ENCODE data around the gene ITGAV. TPM values are rescaled to one million over a fixed set of nuclear protein-coding genes. Genes with fewer than 3 reads are reported as not detected.
A peak's percentile ranks its signal among the peaks of the same experiment; 100 is the strongest.

Gene ITGAV
- total and polyA plus RNA-seq, 7 donors: 3.6 to 117 (median 67.1) TPM

DNA sequence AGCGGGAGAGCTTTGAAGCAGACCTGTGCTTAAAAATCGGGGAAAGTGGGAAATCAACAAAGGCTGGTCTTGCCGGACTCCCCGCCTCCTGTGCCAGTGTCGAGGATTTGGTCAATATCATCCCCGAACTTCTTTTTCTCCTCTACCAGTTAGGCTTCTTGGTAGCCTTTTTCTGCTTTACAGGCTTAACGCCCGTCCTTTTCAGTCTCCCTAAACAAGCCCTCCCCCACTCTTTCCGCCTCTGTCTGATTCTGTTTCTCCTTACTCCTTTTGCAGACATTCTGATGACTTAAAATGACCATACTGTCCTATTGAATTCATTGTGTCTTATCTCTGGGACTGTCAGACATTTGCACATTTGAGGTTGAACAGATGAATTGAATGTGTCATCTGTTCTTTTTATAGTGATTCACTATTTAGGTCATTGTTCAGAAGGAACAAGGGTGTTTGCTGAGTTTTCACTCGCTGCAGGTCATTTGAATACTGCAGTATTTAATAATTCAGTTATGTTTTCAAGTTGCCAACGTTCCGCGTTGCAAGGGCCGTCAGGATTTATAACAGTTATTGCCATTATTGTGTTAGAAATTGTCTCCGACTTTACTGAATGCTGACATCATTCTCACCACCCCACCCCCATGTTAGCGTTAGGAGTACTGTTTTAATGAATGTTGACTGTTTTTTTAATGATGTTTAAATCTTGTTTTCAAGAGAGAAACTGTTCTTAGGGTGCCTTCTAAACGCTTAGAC, 1.1 kb downstream of the ITGAV start:
- TF ChIP-seq POLR2A (IDR thresholded peaks at IDR 0.05) (no peak), POLR2AphosphoS5 (IDR thresholded peaks at IDR 0.05) (peak; percentile 27 to 74 (median 62))
- 1 to 2% methylated on average over 17 of the region's 17 CpGs for WGBS, 2 donors
- Histone ChIP-seq H3K4me1 (peaks cover 0 to 50% (median 39%) of the 10 kb centered on the region in 4 donors), H3K27ac (peak overlapping the region; percentile 94 to 99 (median 96)), H3K27me3 (no peaks in the 10 kb centered on the region), H3K36me3 (no peaks in the 10 kb centered on the region), H3K9me3 (no peaks in the 10 kb centered on the region), H3K4me3 (peak overlapping the region; percentile 78 to 98 (median 90))
- no peak for DNase-seq
- intact Hi-C loops (cut with DNase I): loop anchor here (5.0 kb wide), 3 partner anchors 49 to 104 kb away; partner anchors contain the start of gene ZC3H15

DNA sequence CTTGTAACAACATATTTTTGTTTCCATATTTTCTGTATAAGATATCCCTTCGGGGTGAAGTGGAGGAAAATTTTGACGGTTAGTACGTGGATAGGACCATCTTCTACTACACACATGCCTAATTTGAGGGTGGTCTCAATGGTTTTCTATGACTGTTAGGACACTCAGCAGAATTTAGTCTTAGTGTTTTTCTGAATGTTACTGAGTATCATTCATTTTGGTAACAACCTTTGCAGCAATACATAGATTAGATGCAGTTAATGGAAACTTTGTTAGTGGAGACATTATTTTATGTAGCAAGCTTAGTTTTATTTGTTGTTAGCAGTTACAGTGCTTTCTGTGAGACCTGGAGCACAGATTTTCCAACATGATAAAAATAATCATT, 1.6 kb downstream of the ITGAV start:
- intact Hi-C loops (cut with DNase I): loop anchor here (5.0 kb wide), 3 partner anchors 49 to 104 kb away; partner anchors contain the start of gene ZC3H15
- Histone ChIP-seq H3K36me3 (no peaks in the 10 kb centered on the region), H3K27ac (peak overlapping the region; percentile 94 to 99 (median 96)), H3K4me1 (peaks cover 0 to 50% (median 39%) of the 10 kb centered on the region in 4 donors), H3K9me3 (no peaks in the 10 kb centered on the region), H3K4me3 (peak overlapping the region in 3 of 4 donors; percentile 87 to 98 (median 93)), H3K27me3 (no peaks in the 10 kb centered on the region)
- no peak for TF ChIP-seq POLR2A (IDR thresholded peaks at IDR 0.05)
- TF ChIP-seq, protein P1, sequence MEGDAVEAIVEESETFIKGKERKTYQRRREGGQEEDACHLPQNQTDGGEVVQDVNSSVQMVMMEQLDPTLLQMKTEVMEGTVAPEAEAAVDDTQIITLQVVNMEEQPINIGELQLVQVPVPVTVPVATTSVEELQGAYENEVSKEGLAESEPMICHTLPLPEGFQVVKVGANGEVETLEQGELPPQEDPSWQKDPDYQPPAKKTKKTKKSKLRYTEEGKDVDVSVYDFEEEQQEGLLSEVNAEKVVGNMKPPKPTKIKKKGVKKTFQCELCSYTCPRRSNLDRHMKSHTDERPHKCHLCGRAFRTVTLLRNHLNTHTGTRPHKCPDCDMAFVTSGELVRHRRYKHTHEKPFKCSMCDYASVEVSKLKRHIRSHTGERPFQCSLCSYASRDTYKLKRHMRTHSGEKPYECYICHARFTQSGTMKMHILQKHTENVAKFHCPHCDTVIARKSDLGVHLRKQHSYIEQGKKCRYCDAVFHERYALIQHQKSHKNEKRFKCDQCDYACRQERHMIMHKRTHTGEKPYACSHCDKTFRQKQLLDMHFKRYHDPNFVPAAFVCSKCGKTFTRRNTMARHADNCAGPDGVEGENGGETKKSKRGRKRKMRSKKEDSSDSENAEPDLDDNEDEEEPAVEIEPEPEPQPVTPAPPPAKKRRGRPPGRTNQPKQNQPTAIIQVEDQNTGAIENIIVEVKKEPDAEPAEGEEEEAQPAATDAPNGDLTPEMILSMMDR (IDR thresholded peaks at IDR 0.05): no peak
- no peak for TF ChIP-seq EP300 (IDR thresholded peaks at IDR 0.05)
- TF ChIP-seq POLR2AphosphoS5 (IDR thresholded peaks at IDR 0.05): no peak
- DNase-seq: no peak
- WGBS, 2 donors: 13 to 23% methylated on average over 3 of the region's 3 CpGs

DNA sequence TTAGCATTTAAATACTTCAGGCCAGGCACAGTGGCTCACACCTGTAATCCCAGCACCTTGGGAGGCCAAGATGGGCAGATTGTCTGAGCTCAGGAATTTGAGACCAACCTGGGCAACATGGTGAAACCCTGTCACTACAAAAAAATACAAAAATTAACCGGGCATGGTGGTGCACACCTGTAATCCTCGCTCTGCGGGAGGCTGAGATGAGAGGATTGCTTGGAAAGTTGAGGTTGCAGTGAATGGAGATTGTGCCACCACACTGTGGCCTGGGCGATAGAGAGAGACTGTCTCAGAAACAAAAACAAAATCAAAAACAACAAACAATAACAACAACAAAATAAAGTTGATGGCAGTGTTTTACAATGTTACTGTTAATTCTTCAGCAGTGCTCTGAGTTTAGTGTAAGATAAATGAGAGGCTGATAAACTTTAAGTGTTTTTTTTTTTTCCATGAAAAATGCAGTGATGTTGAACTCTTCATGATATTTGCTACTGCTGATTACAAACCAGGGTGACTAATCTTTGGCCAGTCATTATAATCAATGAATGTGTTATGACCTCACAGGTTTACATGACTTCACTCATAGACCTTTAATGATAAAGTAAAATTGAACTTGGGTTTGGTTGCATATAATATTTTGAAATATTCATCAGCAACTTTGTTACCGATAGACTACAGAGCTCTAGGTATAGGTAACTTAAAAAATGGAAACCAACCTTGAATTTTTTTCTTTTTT, 2.5 kb downstream of the ITGAV start:
- peaks cover 0 to 50% (median 39%) of the 10 kb centered on the region in 4 donors for H3K4me1 ChIP-seq
- WGBS, 2 donors: 95 to 97% methylated on average over 5 of the region's 5 CpGs
- intact Hi-C loops (cut with DNase I): loop anchor here (5.0 kb wide), 3 partner anchors 50 to 105 kb away; partner anchors contain the start of gene ZC3H15
- DNase-seq: no peak
- H3K4me3 ChIP-seq: peak overlapping the region in 1 of 4 donors; percentile 87
- no peaks in the 10 kb centered on the region for H3K36me3 ChIP-seq
- H3K27me3 ChIP-seq: no peaks in the 10 kb centered on the region
- no peaks in the 10 kb centered on the region for H3K9me3 ChIP-seq
- H3K27ac ChIP-seq: peak overlapping the region in 3 of 4 donors; percentile 94 to 99 (median 97)
- no peak for TF ChIP-seq POLR2A (IDR thresholded peaks at IDR 0.05)
- no peak for TF ChIP-seq EP300 (IDR thresholded peaks at IDR 0.05)
- TF ChIP-seq POLR2AphosphoS5 (IDR thresholded peaks at IDR 0.05): no peak
- TF ChIP-seq, protein P1 (IDR thresholded peaks at IDR 0.05): no peak

DNA sequence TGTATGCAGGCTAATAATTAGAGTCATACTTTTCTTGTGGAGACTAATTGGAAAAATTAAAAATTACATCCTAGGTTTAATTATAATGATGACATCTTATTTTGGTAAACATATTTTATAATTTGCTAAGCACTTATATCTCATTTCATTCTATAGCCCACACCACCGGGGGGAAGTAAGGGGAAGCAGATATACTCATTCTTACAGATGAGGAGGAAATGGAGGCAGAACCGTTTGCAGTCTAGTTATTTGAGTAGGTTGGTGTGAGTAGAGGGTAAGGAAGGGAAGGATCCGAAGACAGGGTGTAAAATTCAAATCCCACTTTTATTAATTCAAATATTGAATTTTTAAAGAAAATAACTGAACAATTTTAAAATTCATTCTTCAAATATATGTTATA, 3.7 kb downstream of the ITGAV start:
- Histone ChIP-seq H3K4me1 (peaks cover 0 to 50% (median 40%) of the 10 kb centered on the region in 4 donors), H3K27me3 (no peaks in the 10 kb centered on the region), H3K4me3 (no peak overlapping the region), H3K27ac (peak overlapping the region in 1 of 4 donors; percentile 49), H3K9me3 (no peaks in the 10 kb centered on the region), H3K36me3 (no peaks in the 10 kb centered on the region)
- TF ChIP-seq POLR2AphosphoS5 (IDR thresholded peaks at IDR 0.05): no peak
- TF ChIP-seq POLR2A (IDR thresholded peaks at IDR 0.05): no peak
- TF ChIP-seq EP300 (IDR thresholded peaks at IDR 0.05): no peak
- TF ChIP-seq, protein P1 (IDR thresholded peaks at IDR 0.05): no peak
- intact Hi-C loops (cut with DNase I): loop anchor here (5.0 kb wide), 3 partner anchors 51 to 106 kb away; partner anchors contain the start of gene ZC3H15
- no peak for DNase-seq
- WGBS, 2 donors: 70 to 89% methylated on average over 3 of the region's 3 CpGs

Measured in sigmoid colon (tissue), 7 donors.